Daoy (cell line): ENCODE results near the gene FANCI. TPM values are rescaled to one million over a fixed set of nuclear protein-coding genes. Genes with fewer than 3 reads are reported as not detected.

Experiments
- DNase-seq: peaks from one replicate; pipeline ENCODE4 v3.0.0-alpha.2; 2015; ENCODE audit warnings: low read depth
- total RNA-seq: library from RNA; depleted of rRNA; stranded (reverse); fragments of >200 nt; shearing (Covaris generic); gene quantifications from 2 replicates; pipeline ENCODE4 v1.2.3, GENCODE V29; 2014; rRNA removed

The FANCI gene
- 39.1 and 72.2 TPM in 2 replicates for total RNA-seq

- peak; percentile 94 for DNase-seq
Measured at GRCh38 chr15:89243691-89244573, at the start of gene FANCI. FANCI (plus strand) TSS chr15:89243979; CDS start chr15:89247648, 3,669 bp downstream.

- DNase-seq = no peak
Measured at GRCh38 chr15:89194608-89195007, 49.2 kb upstream of the FANCI start.

GRCh38 chr15:89195836-89196235 lies 47.9 kb upstream of the FANCI start:
- no peak for DNase-seq

GRCh38 chr15:89196241-89196640 lies 47.5 kb upstream of the FANCI start:
- DNase-seq = no peak

- DNase-seq = no peak
Measured at GRCh38 chr15:89196994-89197393, 46.8 kb upstream of the FANCI start.

GRCh38 chr15:89197503-89197971 lies 46.2 kb upstream of the FANCI start:
- no peak for DNase-seq

- no peak for DNase-seq
Measured at GRCh38 chr15:89198196-89198595, 45.6 kb upstream of the FANCI start.

- no peak for DNase-seq
Measured at GRCh38 chr15:89198934-89199333, 44.8 kb upstream of the FANCI start.

- DNase-seq = no peak
Measured at GRCh38 chr15:89199746-89200145, 44.0 kb upstream of the FANCI start.

GRCh38 chr15:89200182-89200581 lies 43.6 kb upstream of the FANCI start:
- no peak for DNase-seq

- no peak for DNase-seq
Measured at GRCh38 chr15:89201465-89202005, 42.2 kb upstream of the FANCI start.

GRCh38 chr15:89203705-89204273 lies 40.0 kb upstream of the FANCI start:
- DNase-seq = no peak

GRCh38 chr15:89205991-89206585 lies 37.7 kb upstream of the FANCI start:
- no peak for DNase-seq

GRCh38 chr15:89206908-89207331 lies 36.9 kb upstream of the FANCI start:
- DNase-seq = peak; percentile 84

GRCh38 chr15:89208256-89208655 lies 35.5 kb upstream of the FANCI start:
- DNase-seq = no peak

- no peak for DNase-seq
Measured at GRCh38 chr15:89209057-89209456, 34.7 kb upstream of the FANCI start.

- no peak for DNase-seq
Measured at GRCh38 chr15:89211678-89212170, 32.1 kb upstream of the FANCI start.

GRCh38 chr15:89215627-89216026 lies 28.2 kb upstream of the FANCI start:
- DNase-seq = no peak

GRCh38 chr15:89217031-89217430 lies 26.7 kb upstream of the FANCI start:
- DNase-seq = no peak

GRCh38 chr15:89217686-89218376 lies 25.9 kb upstream of the FANCI start:
- DNase-seq = no peak

GRCh38 chr15:89218531-89218930 lies 25.2 kb upstream of the FANCI start:
- DNase-seq = no peak

- peak; percentile 43 for DNase-seq
Measured at GRCh38 chr15:89221543-89221942, 22.2 kb upstream of the FANCI start, which contains the start of gene RLBP1. RLBP1 (minus strand) TSS chr15:89221579; CDS start chr15:89218975, 2,604 bp downstream.
